Measurements from ENCODE around the gene MYCN.
"Not testable (repeated sequence)": the region's sequence is repeated elsewhere in the genome, so short reads cannot be mapped to it uniquely, and the experiment has no call there.

Gene MYCN

GRCh38 chr2:15908371-15908770 lies 32.0 kb upstream of the MYCN start:
- no peak for DNase-seq

- no peak for DNase-seq
These were observed 31.2 kb upstream of the MYCN start for GRCh38 chr2:15909157-15909556.

GRCh38 chr2:15909736-15910135 lies 30.6 kb upstream of the MYCN start:
- no peak for DNase-seq

GRCh38 chr2:15911270-15911669 lies 29.1 kb upstream of the MYCN start:
- DNase-seq, result not testable (repeated sequence)

- no peak for DNase-seq
These were observed 28.7 kb upstream of the MYCN start for GRCh38 chr2:15911686-15912085.

- peak; percentile 76 for DNase-seq
These were observed 28.1 kb upstream of the MYCN start for GRCh38 chr2:15912203-15912602.

GRCh38 chr2:15913146-15913545 lies 27.2 kb upstream of the MYCN start:
- no peak for DNase-seq

- peak; percentile 87 for DNase-seq
These were observed 25.6 kb upstream of the MYCN start for GRCh38 chr2:15914596-15915385.

GRCh38 chr2:15915546-15915945 lies 24.8 kb upstream of the MYCN start:
- DNase-seq, result not testable (repeated sequence)

GRCh38 chr2:15916336-15916735 lies 24.0 kb upstream of the MYCN start:
- no peak for DNase-seq

GRCh38 chr2:15918761-15919356 lies 21.5 kb upstream of the MYCN start:
- DNase-seq, result no peak

- no peak for DNase-seq
These were observed 20.5 kb upstream of the MYCN start for GRCh38 chr2:15919716-15920434.

- no peak for DNase-seq
These were observed 19.7 kb upstream of the MYCN start for GRCh38 chr2:15920696-15921095.

GRCh38 chr2:15923597-15923996 lies 16.8 kb upstream of the MYCN start:
- no peak for DNase-seq

GRCh38 chr2:15925819-15926218 lies 14.5 kb upstream of the MYCN start:
- DNase-seq, result no peak

- no peak for DNase-seq
These were observed 14.1 kb upstream of the MYCN start for GRCh38 chr2:15926252-15926651.

GRCh38 chr2:15927551-15928218 lies 12.7 kb upstream of the MYCN start:
- no peak for DNase-seq

GRCh38 chr2:15929008-15929407 lies 11.3 kb upstream of the MYCN start:
- DNase-seq, result not testable (repeated sequence)

GRCh38 chr2:15929861-15930260 lies 10.5 kb upstream of the MYCN start:
- DNase-seq, result no peak

- DNase-seq, result no peak
These were observed 9.6 kb upstream of the MYCN start for GRCh38 chr2:15930589-15931318.

- DNase-seq, result no peak
These were observed 8.9 kb upstream of the MYCN start for GRCh38 chr2:15931319-15931890.

GRCh38 chr2:15931950-15932349 lies 8.4 kb upstream of the MYCN start:
- no peak for DNase-seq

Measured in femur (tissue), 1 donor.